Measurements from ENCODE around the gene LCE6A. TPM values are rescaled to one million over a fixed set of nuclear protein-coding genes. Genes with fewer than 3 reads are reported as not detected.

LCE6A gene
- total RNA-seq, 1 donor from 2014 or later, result not detected

DNA sequence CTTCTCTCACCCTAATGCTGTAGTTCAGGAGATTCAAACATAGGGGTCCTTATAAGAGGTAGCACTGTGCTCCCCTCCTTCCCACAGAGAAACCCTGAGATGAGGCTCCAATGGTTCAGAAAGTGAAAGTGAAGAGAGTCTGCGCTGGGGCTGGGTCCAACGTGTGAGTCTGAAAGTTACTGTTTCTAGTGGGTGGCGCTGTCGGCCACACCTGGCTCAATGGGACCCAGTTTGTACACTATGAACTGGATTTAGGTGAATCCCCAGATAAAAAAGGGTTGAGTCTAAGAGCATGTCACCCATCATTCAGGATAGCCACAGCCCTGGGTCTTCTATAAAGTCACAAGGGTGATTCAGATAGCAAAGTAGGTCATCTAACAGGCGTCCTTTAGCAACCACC is 38.3 kb downstream of the LCE6A start:
- Mint-ChIP-seq H3K27me3 (ENCODE audit: low read depth) (no peaks in the 10 kb centered on the region), H3K9me3 (peaks cover 56% of the 10 kb centered on the region), H3K4me1 (no peaks in the 10 kb centered on the region), H3K36me3 (no peaks in the 10 kb centered on the region), H3K27ac (no peak overlapping the region), H3K4me3 (no peak overlapping the region)
- no peak for DNase-seq (ENCODE audit: low spot score in 2 of 2, unreplicated experiment in 2 of 2)
- TF ChIP-seq, protein P1, sequence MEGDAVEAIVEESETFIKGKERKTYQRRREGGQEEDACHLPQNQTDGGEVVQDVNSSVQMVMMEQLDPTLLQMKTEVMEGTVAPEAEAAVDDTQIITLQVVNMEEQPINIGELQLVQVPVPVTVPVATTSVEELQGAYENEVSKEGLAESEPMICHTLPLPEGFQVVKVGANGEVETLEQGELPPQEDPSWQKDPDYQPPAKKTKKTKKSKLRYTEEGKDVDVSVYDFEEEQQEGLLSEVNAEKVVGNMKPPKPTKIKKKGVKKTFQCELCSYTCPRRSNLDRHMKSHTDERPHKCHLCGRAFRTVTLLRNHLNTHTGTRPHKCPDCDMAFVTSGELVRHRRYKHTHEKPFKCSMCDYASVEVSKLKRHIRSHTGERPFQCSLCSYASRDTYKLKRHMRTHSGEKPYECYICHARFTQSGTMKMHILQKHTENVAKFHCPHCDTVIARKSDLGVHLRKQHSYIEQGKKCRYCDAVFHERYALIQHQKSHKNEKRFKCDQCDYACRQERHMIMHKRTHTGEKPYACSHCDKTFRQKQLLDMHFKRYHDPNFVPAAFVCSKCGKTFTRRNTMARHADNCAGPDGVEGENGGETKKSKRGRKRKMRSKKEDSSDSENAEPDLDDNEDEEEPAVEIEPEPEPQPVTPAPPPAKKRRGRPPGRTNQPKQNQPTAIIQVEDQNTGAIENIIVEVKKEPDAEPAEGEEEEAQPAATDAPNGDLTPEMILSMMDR (IDR thresholded peaks at IDR 0.05; ENCODE audit: unreplicated experiment), result no peak

DNA sequence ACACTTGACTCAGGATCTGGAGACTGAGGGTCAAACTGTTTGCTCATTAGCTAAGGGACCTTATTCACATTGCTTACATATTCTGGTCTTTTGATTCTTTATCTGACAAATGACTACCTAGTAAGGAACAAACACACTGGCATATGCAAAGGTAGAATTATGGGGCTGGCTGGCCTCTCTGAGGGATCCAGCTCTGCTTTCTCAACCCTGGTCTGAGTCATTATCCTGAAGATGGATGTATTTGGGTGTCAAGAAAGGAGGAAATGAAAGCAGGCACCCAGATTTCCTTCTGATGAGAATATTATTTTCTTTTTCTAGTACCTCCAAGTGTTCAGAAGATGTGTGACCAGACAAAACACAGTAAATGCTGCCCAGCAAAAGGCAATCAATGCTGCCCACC is 41.4 kb downstream of the LCE6A start:
- no peaks in the 10 kb centered on the region for H3K36me3 Mint-ChIP-seq
- no peak overlapping the region for H3K4me3 Mint-ChIP-seq
- no peaks in the 10 kb centered on the region for H3K27me3 Mint-ChIP-seq (ENCODE audit: low read depth)
- TF ChIP-seq, protein P1 (IDR thresholded peaks at IDR 0.05; ENCODE audit: unreplicated experiment), result no peak
- no peak for DNase-seq (ENCODE audit: low spot score in 2 of 2, unreplicated experiment in 2 of 2)
- H3K9me3 Mint-ChIP-seq, result peaks cover 57% of the 10 kb centered on the region
- no peaks in the 10 kb centered on the region for H3K4me1 Mint-ChIP-seq
- no peak overlapping the region for H3K27ac Mint-ChIP-seq

DNA sequence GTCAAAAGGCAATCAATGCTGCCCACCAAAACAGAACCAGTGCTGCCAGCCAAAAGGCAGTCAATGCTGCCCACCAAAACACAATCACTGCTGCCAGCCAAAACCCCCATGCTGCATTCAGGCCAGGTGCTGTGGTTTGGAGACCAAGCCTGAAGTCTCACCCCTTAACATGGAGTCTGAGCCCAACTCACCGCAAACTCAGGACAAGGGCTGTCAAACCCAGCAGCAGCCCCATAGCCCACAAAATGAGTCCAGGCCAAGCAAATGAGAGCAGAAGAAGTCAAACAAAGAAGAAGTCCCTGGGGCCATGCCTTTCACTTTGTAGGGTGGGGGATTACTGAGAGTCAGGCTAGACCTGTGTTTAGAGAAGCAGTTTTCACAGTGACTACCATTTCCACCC is 41.9 kb downstream of the LCE6A start:
- H3K27ac Mint-ChIP-seq, result no peak overlapping the region
- H3K9me3 Mint-ChIP-seq, result peaks cover 58% of the 10 kb centered on the region

DNA sequence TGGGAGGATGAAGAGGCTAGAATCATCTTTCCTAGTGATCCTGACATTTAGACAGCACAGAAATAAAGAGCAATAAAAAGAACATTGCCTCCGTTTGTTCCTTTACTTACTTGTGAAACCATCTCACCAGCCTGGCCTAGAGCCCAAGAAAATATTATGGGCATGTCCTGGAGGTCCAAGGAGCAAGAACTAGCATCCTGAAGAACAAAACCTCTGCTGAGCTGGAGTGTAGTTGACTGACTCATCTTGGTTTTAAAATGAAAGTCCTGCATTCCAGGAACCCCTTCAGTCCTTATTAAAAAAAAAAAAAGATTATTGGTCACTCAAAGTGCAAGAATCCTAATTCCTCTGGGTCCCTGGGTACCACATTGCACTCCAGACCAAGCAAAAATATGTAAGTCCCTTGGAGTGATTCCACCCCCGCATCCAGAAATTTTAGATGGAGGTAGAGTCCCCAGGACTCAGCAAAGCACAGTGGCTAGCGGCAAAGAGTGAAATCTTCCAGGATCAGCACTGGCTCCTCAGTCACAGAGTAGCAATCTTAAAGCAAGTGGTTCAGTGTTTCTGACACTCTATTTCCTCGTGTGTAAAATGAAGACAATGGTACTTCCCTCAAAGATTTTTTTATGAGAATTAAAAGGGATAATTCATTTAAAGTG is 42.4 kb downstream of the LCE6A start:
- no peak for DNase-seq (ENCODE audit: low spot score in 2 of 2, unreplicated experiment in 2 of 2)
- no peaks in the 10 kb centered on the region for H3K4me1 Mint-ChIP-seq
- no peak overlapping the region for H3K4me3 Mint-ChIP-seq
- TF ChIP-seq, protein P1 (IDR thresholded peaks at IDR 0.05; ENCODE audit: unreplicated experiment), result no peak
- peaks cover 58% of the 10 kb centered on the region for H3K9me3 Mint-ChIP-seq
- H3K27me3 Mint-ChIP-seq (ENCODE audit: low read depth), result no peaks in the 10 kb centered on the region
- no peak overlapping the region for H3K27ac Mint-ChIP-seq
- no peaks in the 10 kb centered on the region for H3K36me3 Mint-ChIP-seq

More for the DNA sequence above, 41.9 kb downstream of the LCE6A start:
- H3K4me3 Mint-ChIP-seq, result no peak overlapping the region
- H3K4me1 Mint-ChIP-seq, result no peaks in the 10 kb centered on the region
- H3K36me3 Mint-ChIP-seq, result no peaks in the 10 kb centered on the region
- DNase-seq (ENCODE audit: low spot score in 2 of 2, unreplicated experiment in 2 of 2), result no peak
- TF ChIP-seq, protein P1 (IDR thresholded peaks at IDR 0.05; ENCODE audit: unreplicated experiment), result no peak
- H3K27me3 Mint-ChIP-seq (ENCODE audit: low read depth), result no peaks in the 10 kb centered on the region

DNA sequence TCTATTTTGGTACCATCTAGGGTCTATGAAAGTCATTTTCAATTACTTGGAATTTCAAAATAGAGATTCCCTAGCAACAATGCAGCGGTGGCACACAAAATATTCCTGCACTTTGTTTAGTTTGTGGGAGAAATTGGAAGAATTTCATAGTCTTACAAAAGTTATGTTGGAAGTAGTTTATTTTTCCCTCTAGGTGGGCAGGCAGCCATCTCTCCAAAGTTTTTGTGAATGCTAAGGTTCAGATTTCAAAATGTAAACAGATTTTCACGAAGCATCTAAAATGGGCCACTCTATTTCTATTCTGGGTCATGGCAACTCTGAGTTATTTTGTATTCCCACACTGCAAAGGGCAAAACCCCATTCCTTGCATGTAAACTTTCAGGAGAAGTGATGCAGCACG is 43.4 kb downstream of the LCE6A start:
- Mint-ChIP-seq H3K27ac (no peak overlapping the region), H3K4me3 (no peak overlapping the region), H3K9me3 (peaks cover 62% of the 10 kb centered on the region), H3K27me3 (ENCODE audit: low read depth) (no peaks in the 10 kb centered on the region), H3K36me3 (no peaks in the 10 kb centered on the region), H3K4me1 (no peaks in the 10 kb centered on the region)
- TF ChIP-seq, protein P1 (IDR thresholded peaks at IDR 0.05; ENCODE audit: unreplicated experiment), result no peak
- no peak for DNase-seq (ENCODE audit: low spot score in 2 of 2, unreplicated experiment in 2 of 2)
